Amygdala (tissue), 56 donors: Measurements from ENCODE around the gene EID2.

Experiments
- DNase-seq, 56 donors: peaks; one replicate each; lab custom pipeline; 2025; lab: John Stamatoyannopoulos, UW

EID2 gene

DNA sequence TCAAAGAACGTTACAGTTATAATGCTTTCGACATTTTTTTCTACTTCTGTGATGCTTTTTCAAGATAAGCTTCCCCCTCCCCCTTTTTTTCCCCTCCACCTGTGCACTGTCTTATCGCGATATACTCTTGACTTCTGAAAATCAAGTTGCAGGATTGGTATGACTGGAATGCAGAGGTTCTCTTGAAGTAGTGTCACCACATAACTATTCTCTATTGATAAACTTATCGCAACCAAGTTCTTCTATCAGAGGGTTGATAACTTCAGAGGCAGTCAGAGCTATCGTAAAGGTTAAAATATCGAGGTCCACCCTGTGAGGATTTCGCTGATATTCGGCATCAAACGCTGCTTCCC lies 820 bp downstream of the EID2 start:
- DNase-seq: no peak

DNA sequence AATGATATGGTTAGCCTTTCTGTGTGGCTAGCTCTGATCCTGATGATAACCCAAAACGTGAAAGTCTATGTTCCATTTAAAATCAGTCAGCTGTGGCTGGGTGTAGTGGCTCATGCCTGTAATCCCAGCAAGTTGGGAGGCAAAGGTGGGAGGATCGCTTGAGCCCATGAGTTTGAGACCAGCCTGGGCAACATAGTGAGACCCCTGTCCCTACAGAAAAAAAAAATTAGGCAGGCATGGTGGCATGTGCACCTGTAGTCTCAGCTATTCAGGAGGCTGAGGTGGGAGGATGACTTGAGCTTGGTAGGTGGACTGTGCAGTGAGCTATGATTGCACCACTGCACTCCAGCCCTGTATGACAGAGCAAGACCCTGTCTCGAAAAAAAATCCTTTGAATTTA lies 6.2 kb downstream of the EID2 start:
- DNase-seq: no peak

DNA sequence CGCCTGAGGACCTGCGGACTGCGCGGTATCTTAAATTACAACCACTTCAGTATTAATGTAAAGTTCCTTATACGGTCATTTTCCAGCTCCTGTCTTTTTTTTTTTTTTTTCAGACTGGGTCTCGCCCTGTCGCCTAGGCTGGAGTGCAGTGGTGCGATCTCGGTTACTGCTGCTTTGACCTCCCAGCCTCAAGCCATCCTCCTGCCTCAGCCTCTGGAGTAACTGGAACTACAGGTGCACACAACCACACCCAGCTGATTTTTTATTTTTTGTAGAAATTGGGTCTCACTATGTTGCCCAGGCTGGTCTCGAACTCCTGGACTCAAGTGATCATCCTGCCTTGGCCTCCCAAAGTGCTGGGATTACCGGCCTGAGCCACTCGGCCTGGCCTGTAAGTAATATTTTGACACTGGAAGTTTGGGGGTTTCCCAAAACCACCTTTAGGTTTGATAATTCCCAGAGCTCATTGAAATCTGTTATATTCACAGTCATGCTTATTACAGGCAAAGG lies 6.9 kb downstream of the EID2 start:
- no peak for DNase-seq

GRCh38 chr19:39532233-39533002 lies 7.5 kb downstream of the EID2 start, which contains the start of gene EID2B:
Gene EID2B, minus strand, starts transcription at chr19:39532852. Its CDS starts 50 bp downstream, at chr19:39532802.
- peak; percentile 19 to 98 (median 86) for DNase-seq

DNA sequence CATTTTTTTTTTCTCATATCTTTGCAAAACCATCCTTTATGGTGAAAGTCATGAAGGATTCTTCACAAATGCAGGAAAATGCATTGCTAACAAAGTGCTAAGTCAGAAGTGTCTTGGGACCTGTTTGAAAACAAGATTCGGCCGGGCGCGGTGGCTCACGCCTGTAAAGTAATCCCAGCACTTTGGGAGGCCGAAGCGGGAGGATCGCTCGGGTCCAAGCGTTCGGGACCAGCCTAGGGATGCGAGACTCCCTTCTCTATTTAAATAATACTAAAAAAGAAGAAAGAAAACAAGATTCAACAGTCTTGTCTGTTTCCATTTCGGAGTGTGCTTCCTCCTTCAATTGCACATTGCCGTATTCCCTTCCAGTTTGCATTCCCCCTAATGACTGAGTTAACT lies 8.1 kb downstream of the EID2 start:
- no peak for DNase-seq

GRCh38 chr19:39525205-39525604 lies 14.8 kb downstream of the EID2 start:
- DNase-seq: no peak

DNA sequence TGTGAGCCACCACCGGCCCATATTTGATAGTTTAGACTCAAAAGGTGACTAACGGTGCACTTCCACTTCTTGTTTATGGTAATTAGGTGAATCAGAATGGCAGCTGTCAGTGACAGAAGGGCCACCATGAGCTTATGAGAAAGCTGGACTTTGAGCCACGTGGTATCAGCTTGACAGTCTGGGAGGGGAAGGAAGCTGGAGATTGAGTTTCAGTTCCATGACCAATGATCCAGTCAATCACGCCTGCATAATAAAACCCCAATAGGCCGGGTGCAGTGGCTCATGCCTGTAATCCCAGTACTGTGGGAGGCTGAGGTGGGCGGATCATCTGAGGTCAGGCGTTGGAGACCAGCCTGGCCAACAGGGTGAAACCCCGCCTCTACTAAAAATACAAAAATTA lies 15.5 kb downstream of the EID2 start:
- no peak for DNase-seq

DNA sequence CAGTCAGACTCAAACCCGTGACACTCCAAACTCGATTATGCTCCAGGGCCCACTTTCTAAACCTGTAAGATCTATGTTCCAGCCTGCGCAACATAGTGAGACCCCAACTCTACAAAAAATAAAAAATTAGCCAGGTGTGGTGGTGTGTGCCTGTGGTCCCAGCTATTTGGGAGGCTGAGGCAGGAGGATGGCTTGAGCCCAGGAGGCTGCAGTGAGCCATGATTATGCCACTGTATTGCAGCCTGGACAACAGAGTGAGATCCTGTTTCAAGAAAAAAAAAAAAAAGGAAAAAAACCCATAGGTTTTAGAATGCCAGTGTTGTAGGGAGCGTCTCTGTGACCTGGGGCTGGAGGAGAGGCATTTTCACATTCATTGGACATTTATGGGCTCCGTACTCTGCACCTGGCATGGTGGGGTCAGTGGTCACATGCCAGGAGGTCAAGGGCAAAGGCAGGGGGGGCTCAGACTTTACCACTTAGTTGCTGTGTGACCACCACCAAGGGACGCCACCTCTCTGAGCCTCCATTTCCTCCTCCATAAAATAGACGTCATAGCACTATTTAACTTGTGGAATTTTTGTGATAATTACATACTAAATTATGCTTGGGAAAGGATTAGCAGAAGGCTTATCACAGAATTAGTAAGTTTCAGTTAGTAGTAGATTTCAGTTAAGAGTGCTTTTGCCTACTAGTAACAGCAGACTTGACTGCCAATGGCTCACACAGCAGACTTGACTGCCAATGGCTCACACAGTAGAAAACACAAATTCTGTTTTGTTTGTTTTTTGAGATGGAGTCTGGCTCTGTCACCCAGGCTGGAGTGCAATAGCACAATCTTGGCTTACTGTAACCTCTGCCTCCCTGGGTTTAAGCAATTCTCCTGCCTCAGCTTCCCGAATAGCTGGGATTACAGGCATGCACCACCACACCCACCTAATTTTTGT lies 19.1 kb downstream of the EID2 start:
- DNase-seq: no peak

DNA sequence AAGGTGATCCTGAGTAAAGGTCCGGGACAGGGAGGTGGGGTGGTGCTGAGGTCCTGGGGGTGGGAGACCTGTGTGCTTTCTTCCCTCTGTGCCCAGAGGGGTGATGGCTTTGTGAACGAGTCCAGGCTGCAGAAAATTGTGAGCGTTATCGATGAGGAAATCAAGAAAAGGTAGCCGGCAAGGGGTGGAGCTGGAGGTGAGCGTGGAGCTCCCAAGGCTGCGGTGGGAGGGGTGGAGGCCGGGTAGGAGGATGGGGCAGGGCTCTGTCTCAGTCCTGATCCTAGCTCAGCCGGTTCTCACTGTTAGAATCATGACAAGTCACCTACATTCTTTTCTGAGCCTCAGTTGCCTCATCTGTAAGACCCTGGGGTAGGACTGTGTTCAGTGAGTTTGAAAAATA lies 21.0 kb downstream of the EID2 start:
- no peak for DNase-seq

DNA sequence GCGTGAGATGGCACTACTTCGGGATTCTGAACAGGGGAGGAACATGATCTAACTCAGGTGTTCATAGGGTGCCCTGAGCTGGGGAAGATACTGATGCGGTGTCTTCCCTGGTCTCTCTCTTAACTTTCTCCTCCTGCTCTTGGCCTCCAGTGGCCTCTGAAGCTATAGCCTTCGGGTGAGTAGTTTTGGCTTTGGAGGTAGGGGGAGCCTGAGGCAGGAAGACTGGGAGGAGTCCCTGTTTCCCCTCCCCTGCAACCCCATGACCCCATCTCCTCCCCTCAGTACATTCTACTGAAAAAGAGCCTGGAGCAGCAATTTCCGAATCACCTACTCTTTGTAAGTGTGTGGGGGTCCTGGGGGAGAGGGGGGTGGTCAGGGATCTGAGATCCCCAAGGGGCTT lies 21.5 kb downstream of the EID2 start:
- DNase-seq: no peak

DNA sequence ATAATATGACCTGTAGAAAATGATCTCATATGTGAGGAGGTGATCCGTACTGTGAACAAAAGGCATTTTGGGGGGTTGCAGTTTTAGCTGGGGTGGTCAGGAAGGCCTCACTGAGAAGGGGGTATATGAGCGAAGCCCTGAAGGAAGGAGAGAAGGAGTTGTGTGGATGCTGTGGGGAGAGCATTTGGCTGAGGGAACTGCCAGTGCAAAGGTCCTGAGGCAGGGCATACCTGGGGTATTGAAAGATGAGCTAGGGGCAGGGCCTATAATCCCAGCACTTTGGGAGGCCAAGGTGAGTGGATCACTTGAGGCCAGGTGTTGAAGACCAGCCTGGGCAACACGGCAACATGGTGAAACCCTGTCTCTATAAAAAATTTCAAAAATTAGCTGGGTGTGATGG lies 22.5 kb downstream of the EID2 start:
- no peak for DNase-seq

DNA sequence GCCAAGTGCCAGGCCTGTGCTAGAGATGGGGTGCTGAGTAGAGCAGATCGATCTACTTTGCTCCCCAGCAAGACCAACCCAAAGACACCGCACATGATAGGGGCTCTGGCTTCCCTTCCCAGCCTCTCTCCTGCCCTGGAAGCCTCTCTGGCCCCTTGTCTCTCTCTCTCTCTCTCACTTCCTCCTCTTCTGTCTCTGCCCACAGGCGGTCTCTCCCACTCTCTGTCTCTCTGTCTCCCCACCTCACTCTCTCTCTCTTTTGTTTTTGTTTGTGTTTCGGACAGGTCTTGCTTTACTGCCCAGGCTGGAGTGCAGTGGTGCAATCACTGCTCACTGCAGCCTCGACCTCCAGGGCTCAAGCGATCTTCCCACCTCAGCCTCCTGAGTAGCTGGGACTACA lies 23.7 kb downstream of the EID2 start:
- DNase-seq: no peak

DNA sequence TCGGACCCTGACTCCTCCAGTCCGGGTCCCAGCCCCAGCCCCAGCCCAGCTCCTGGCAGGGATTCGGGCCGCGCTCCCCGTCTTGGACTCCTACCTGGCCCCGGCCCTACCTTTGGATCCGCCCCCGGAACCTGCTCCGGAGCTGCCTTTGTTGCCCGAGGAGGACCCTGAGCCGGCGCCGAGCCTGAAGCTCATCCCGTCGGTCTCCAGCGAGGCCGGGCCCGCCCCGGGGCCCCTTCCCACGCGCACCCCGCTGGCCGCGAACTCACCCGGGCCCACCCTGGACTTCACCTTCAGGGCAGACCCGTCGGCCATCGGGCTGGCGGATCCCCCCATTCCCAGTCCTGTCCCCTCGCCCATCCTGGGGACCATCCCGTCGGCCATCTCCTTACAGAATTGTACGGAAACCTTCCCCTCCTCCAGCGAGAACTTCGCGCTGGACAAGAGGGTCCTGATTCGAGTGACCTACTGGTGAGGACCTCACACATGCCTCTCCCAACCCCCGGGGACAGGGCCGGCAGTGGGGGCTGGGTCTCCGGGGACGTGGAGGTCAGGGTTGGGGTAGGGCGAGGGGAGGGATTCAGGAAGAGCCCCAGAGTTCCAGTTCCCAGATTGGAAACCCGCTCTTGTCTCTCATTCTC lies 24.3 kb downstream of the EID2 start:
- DNase-seq: no peak

- DNase-seq: peak in 3 of 56 donors; percentile 10 to 35 (median 10)
Measured at GRCh38 chr19:39514840-39515550, 25.0 kb downstream of the EID2 start, which contains the start of gene SELENOV. Gene SELENOV, plus strand, starts transcription at chr19:39515139. Its CDS starts 74 bp downstream, at chr19:39515213.

DNA sequence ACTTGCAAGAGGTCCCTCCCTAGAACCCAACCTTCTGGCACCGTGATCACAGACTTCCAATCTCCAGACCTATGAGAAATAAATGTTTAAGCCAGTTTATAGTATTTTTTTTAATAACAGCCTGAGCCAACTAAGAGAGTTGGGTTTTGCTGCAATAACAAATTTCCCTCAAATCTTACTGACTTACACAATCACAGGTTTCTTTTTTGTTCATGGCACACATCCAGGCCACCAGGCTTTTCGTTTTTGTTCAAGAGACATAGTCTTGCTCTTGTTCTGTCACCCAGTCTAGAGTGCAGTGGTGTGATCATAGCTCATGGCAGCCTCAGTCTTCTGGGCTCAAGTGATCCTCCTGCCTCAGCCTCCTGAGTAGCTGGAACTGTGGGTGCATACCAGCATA lies 27.0 kb downstream of the EID2 start:
- no peak for DNase-seq

- DNase-seq: no peak
Measured at GRCh38 chr19:39509233-39509632, 30.7 kb downstream of the EID2 start.

DNA sequence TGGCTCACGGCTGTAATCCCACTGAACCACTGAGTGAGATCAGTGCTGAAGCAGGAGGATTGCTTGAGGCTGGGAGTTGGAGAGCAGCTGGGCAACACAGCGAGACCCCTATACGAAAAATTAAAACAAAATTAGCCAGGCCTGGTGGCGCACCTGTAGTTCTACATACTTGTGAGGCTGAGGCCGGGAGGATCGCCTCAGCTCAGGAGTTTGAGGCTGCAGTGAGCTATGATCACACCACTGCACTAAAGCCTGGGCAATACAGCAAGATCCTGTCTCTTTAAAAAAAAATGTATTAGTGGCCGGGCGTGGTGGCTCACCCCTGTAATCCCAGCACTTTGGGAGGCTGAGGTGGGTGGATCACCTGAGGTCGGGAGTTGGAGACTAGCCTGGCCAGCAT lies 31.3 kb downstream of the EID2 start:
- no peak for DNase-seq

DNA sequence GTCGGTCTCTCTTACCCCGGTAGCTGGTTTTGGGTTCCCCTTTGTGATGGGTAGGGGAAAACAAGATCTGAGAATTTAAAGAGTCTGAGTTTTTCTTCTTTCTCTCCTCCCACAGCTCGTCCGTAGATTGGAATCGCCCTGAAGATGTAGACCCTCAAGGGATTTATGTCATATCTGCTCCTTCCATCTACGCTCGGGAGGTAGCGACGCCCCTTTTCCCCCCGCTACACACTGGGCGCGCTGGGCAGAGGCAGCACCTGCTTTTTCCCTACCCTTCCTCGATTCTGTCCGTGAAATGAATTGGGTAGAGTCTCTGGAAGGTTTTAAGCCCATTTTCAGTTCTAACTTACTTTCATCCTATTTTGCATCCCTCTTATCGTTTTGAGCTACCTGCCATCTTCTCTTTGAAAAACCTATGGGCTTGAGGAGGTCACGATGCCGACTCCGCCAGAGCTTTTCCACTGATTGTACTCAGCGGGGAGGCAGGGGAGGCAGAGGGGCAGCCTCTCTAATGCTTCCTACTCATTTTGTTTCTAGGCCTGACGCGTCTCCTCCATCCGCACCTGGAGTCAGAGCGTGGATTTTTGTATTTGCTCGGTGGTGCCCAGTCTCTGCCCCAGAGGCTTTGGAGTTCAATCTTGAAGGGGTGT lies 32.1 kb downstream of the EID2 start:
- DNase-seq: no peak

GRCh38 chr19:39506944-39507714 lies 32.8 kb downstream of the EID2 start:
- peak in 22 of 56 donors; percentile 3 to 57 (median 26) for DNase-seq
